HepG2 (cell line): ENCODE results near the gene HSD17B2. TPM values are rescaled to one million over a fixed set of nuclear protein-coding genes. Genes with fewer than 3 reads are reported as not detected.
A peak's percentile ranks its signal among the peaks of the same experiment; 100 is the strongest.

ENCODE experiments used
- AGO2 ChIP-seq: fragments of 200-400 bp; formaldehyde crosslinking; optimal IDR thresholded peaks from 2 replicates; pipeline ENCODE3; 2017; ENCODE audit warnings: mild to moderate bottlenecking, low read depth, low read length, moderate library complexity
- ATAD3A ChIP-seq: sonication (generic); formaldehyde crosslinking; IDR thresholded peaks from 2 replicates; pipeline ENCODE4 v1.4.0; 2020; ENCODE audit warnings: missing genetic modification reagents
- ATF1 ChIP-seq: IDR thresholded peaks from 2 replicates; pipeline ENCODE4 v1.6.1; 2016; ENCODE audit warnings: mild to moderate bottlenecking, control low read depth
- DNMT1 ChIP-seq: sonication (generic); formaldehyde crosslinking; IDR thresholded peaks from 2 replicates; pipeline ENCODE4 v1.5.1; 2020; ENCODE audit warnings: mild to moderate bottlenecking, missing genetic modification reagents
- ESRRA ChIP-seq: sonication (generic); formaldehyde crosslinking; IDR thresholded peaks from 2 replicates; pipeline ENCODE4 v1.5.1; 2020; ENCODE audit warnings: mild to moderate bottlenecking, low read depth, missing genetic modification reagents
- FOXJ3 ChIP-seq: sonication (generic); formaldehyde crosslinking; IDR thresholded peaks from 2 replicates; pipeline ENCODE4 v1.4.0; 2020; ENCODE audit warnings: missing genetic modification reagents, mild to moderate bottlenecking, borderline replicate concordance
- GLI4 ChIP-seq: sonication (generic); formaldehyde crosslinking; IDR thresholded peaks from 2 replicates; pipeline ENCODE4 v1.5.1; 2020; ENCODE audit warnings: missing genetic modification reagents, mild to moderate bottlenecking, moderate library complexity, borderline replicate concordance
- GPBP1L1 ChIP-seq: sonication (generic); formaldehyde crosslinking; IDR thresholded peaks from 2 replicates; pipeline ENCODE4 v1.5.0; 2020; ENCODE audit warnings: mild to moderate bottlenecking, missing genetic modification reagents
- HMG20A ChIP-seq: IDR thresholded peaks from 2 replicates; pipeline ENCODE4 v1.6.1; 2016; ENCODE audit warnings: borderline replicate concordance
- KLF15 ChIP-seq: sonication (generic); formaldehyde crosslinking; IDR thresholded peaks from 2 replicates; pipeline ENCODE4 v1.8.1; 2023; ENCODE audit warnings: borderline replicate concordance, mild to moderate bottlenecking, inconsistent platforms, missing genetic modification reagents, mixed read lengths
- MAX ChIP-seq: IDR thresholded peaks from 2 replicates; pipeline ENCODE4 v1.6.1; 2012; ENCODE audit warnings: inconsistent platforms
- PHB2 ChIP-seq: fragments of 450-650 bp; IDR thresholded peaks from 2 replicates; pipeline ENCODE4 v1.6.1; 2018; ENCODE audit not compliant: partially characterized antibody
- POLR2A ChIP-seq, 2 experiments: IDR thresholded peaks; 2 replicates each; pipeline ENCODE4 v1.6.1; 2011; ENCODE audit warnings: low read depth in 2 of 2, low read length in 2 of 2, mild to moderate bottlenecking in 1 of 2, moderate library complexity in 1 of 2; ENCODE audit not compliant: insufficient read depth in 1 of 2
- SNRNP70 ChIP-seq: fragments of 200-400 bp; formaldehyde crosslinking; IDR thresholded peaks from 2 replicates; pipeline ENCODE4 v1.6.1; 2017; ENCODE audit warnings: mild to moderate bottlenecking, low read depth, low read length, moderate library complexity
- SUZ12 ChIP-seq: fragments of 150-350 bp; IDR thresholded peaks from 2 replicates; pipeline ENCODE4 v1.6.1; 2014; ENCODE audit warnings: low read depth, low read length
- THAP11 ChIP-seq: IDR thresholded peaks from 2 replicates; pipeline ENCODE4 v1.6.1; 2016; ENCODE audit warnings: missing biosample characterization, missing genetic modification reagents
- TOE1 ChIP-seq: sonication (generic); formaldehyde crosslinking; IDR thresholded peaks from 2 replicates; pipeline ENCODE4 v1.4.0; 2020; ENCODE audit warnings: mild to moderate bottlenecking, missing genetic modification reagents
- YEATS4 ChIP-seq: sonication (generic); formaldehyde crosslinking; IDR thresholded peaks from 2 replicates; pipeline ENCODE4 v1.4.0; 2020; ENCODE audit warnings: missing genetic modification reagents, borderline replicate concordance
- ZBTB38 ChIP-seq: sonication (generic); formaldehyde crosslinking; IDR thresholded peaks from 2 replicates; pipeline ENCODE4 v1.5.1; 2020; ENCODE audit warnings: mild to moderate bottlenecking, missing genetic modification reagents
- ZGPAT ChIP-seq: IDR thresholded peaks from 2 replicates; pipeline ENCODE4 v1.6.1; 2016; ENCODE audit warnings: mild to moderate bottlenecking
- ZNF121 ChIP-seq: sonication (generic); formaldehyde crosslinking; IDR thresholded peaks from 2 replicates; pipeline ENCODE4 v1.5.0; 2020; ENCODE audit warnings: mild to moderate bottlenecking, missing genetic modification reagents
- ZNF235 ChIP-seq: sonication (generic); formaldehyde crosslinking; IDR thresholded peaks from 2 replicates; pipeline ENCODE4 v1.8.1; 2023; ENCODE audit warnings: mild to moderate bottlenecking, missing genetic modification reagents, borderline replicate concordance
- ZNF44 ChIP-seq: sonication (generic); formaldehyde crosslinking; IDR thresholded peaks from 2 replicates; pipeline ENCODE4 v1.5.1; 2020; ENCODE audit warnings: mild to moderate bottlenecking, missing genetic modification reagents
- ZNF543 ChIP-seq: sonication (generic); formaldehyde crosslinking; IDR thresholded peaks from 2 replicates; pipeline ENCODE4 v1.4.0; 2020; ENCODE audit warnings: mild to moderate bottlenecking, missing genetic modification reagents
- ZNF747 ChIP-seq: sonication (generic); formaldehyde crosslinking; IDR thresholded peaks from 2 replicates; pipeline ENCODE4 v1.8.1; 2023; ENCODE audit warnings: missing genetic modification reagents, mild to moderate bottlenecking, borderline replicate concordance
- polyA plus RNA-seq, 8 experiments: library from polyadenylated mRNA; depleted of rRNA in 3 of 8; stranded (reverse) in 7 of 8; unstranded in 1 of 8; fragments of >200 nt; fragmentation: Illumina TruSeq in 4 of 8; extraction: Trizol in 4 of 8; gene quantifications; 2 replicates each; pipeline versions ENCODE4 v1.2.1 to v1.2.3, GENCODE V29; 2011 to 2016; ENCODE audit warnings: low read depth in 4 of 8, missing spikeins in 1 of 8, mixed read lengths in 1 of 8; ENCODE audit not compliant: insufficient read depth in 1 of 8
- total RNA-seq, 5 experiments: library from RNA; depleted of rRNA; stranded (reverse); fragments of >200 nt; fragmentation: Illumina TruSeq; extraction: Trizol; gene quantifications; 2 replicates each; pipeline ENCODE4 v1.2.3, GENCODE V29; 2016; ENCODE audit warnings: low read depth in 1 of 5
- TF ChIP-seq, protein P1 (sequence below): fragments of 450-650 bp; IDR thresholded peaks from 2 replicates; pipeline ENCODE4 v1.6.1; 2016
- TF ChIP-seq, protein P2 (sequence below): sonication (generic); formaldehyde crosslinking; conservative IDR thresholded peaks from 2 replicates; pipeline ENCODE4 v1.4.0; 2020; ENCODE audit warnings: missing genetic modification reagents

HSD17B2 gene
- total and polyA plus RNA-seq, 2 of the 13 experiments (the other 11 are each of a cell fraction or from before 2014, with no cell fraction given), result 26.3 to 69.3 TPM

DNA sequence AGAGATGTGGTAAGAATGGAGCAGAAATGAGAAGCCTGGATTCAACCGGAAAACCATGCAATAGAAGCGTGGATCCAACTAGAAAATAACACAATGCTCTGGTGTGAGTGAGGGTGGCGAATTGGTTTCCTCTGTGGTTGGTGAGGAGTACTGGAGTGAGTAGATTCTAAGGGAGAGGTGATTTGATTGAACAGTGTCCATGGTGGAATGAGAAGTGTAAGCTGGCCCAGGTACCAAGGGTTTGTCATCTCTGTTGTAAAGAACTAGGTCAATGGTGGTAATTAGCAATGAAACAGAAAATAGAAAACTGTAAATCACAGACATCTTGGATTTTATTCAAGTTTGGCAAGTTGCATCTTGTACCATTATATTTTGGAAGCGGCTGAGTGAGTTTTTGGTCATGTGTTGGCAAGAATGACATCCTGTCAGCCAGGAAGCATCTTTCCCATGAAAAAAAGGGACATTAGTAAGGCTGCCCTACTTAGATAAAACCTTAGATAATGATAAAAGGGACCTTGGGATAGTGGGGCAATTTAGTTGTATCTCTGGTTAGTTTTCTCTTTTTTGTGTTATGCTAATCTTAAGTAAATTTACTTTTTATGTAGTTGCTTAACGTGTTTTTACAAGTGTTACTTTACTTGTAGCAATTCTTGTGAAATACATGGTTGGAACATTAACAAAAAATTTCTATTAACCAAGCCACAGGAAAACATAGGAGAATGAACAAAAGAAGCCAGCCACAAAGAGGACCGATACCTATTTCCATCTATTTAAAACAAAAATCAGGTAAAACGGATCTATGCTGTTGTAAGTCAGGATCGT lies 20.9 kb downstream of the HSD17B2 start (continued):
- TF ChIP-seq GLI4 (CRISPR knock-in tag), result no peak
- no peak for TF ChIP-seq ZNF44 (CRISPR knock-in tag)
- no peak for TF ChIP-seq ZNF747 (CRISPR knock-in tag)
- no peak for TF ChIP-seq YEATS4
- peak; percentile 94 for TF ChIP-seq HMG20A (CRISPR knock-in tag)
- TF ChIP-seq DNMT1, result no peak
- no peak for TF ChIP-seq MAX
- TF ChIP-seq AGO2, result no peak
- TF ChIP-seq PHB2, result no peak
- no peak for TF ChIP-seq POLR2A (IDR thresholded peaks at IDR 0.05; ENCODE audit: insufficient read depth in 1 of 2, low read depth in 2 of 2, low read length in 2 of 2)
- no peak for TF ChIP-seq GPBP1L1
- no peak for TF ChIP-seq ATAD3A (CRISPR knock-in tag)
- no peak for TF ChIP-seq ZNF235
- no peak for TF ChIP-seq SUZ12
- no peak for TF ChIP-seq TOE1
- no peak for TF ChIP-seq SNRNP70
- no peak for TF ChIP-seq ZNF543 (CRISPR knock-in tag)
- TF ChIP-seq, protein P1, sequence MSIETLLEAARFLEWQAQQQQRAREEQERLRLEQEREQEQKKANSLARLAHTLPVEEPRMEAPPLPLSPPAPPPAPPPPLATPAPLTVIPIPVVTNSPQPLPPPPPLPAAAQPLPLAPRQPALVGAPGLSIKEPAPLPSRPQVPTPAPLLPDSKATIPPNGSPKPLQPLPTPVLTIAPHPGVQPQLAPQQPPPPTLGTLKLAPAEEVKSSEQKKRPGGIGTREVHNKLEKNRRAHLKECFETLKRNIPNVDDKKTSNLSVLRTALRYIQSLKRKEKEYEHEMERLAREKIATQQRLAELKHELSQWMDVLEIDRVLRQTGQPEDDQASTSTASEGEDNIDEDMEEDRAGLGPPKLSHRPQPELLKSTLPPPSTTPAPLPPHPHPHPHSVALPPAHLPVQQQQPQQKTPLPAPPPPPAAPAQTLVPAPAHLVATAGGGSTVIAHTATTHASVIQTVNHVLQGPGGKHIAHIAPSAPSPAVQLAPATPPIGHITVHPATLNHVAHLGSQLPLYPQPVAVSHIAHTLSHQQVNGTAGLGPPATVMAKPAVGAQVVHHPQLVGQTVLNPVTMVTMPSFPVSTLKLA, result no peak
- peak; percentile 85 for TF ChIP-seq ZGPAT (CRISPR knock-in tag)
- TF ChIP-seq THAP11, result peak; percentile 28
- TF ChIP-seq FOXJ3 (CRISPR knock-in tag), result peak; percentile 97; the same call in 1 of the 2 replicates
- no peak for TF ChIP-seq ZBTB38 (CRISPR knock-in tag)
- no peak for TF ChIP-seq ESRRA (CRISPR knock-in tag)
- peak; percentile 50; the same call in 1 of the 2 replicates for TF ChIP-seq ATF1 (CRISPR knock-in tag)
- TF ChIP-seq ZNF121 (CRISPR knock-in tag), result no peak
- TF ChIP-seq, protein P2, sequence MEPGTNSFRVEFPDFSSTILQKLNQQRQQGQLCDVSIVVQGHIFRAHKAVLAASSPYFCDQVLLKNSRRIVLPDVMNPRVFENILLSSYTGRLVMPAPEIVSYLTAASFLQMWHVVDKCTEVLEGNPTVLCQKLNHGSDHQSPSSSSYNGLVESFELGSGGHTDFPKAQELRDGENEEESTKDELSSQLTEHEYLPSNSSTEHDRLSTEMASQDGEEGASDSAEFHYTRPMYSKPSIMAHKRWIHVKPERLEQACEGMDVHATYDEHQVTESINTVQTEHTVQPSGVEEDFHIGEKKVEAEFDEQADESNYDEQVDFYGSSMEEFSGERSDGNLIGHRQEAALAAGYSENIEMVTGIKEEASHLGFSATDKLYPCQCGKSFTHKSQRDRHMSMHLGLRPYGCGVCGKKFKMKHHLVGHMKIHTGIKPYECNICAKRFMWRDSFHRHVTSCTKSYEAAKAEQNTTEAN (CRISPR knock-in tag), result peak; percentile 43; the same call in 1 of the 2 replicates
- no peak for TF ChIP-seq KLF15 (CRISPR knock-in tag)
